Gastrocnemius medialis (tissue), 4 donors: ENCODE data around the gene ERVW-1.

Experiments
- POLR2A ChIP-seq, 2 donors: fragments of 450-650 bp; IDR thresholded peaks; one replicate each; pipeline ENCODE4 v1.6.1; 2017; ENCODE audit warnings: antibody characterized with exemption in 2 of 2, mild to moderate bottlenecking in 2 of 2, moderate library complexity in 2 of 2
- TF ChIP-seq, protein P1 (sequence below), 5 experiments: fragments of 450-650 bp in 3 of 5; fragments of 200-600 bp in 2 of 5; sonication (generic) in 2 of 5; IDR thresholded peaks in 4 of 5; conservative IDR thresholded peaks in 1 of 5; 1 replicate in 4 of 5; 2 replicates in 1 of 5; pipeline ENCODE4 v1.5.1; 2016 to 2019; ENCODE audit warnings: antibody characterized with exemption in 5 of 5, mild to moderate bottlenecking in 3 of 5, moderate library complexity in 3 of 5

DNA sequence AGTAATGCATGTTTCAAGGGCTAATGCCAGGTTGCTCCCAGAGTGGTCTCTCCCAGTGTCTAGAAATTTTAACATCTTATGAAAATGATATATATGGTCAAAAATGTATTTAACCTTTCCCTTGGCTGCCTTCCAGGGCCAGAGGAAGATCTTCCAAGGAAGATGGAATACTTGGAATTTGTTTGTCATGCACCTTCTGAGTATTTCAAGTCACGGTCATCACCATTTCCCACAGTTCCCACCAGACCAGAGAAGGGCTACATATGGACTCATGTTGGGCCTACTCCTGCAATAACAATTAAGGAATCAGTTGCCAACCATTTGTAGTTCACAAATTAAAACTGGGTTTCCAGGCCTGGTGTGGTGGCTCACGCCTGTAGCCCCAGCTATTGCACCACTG is 21.5 kb downstream of the ERVW-1 start:
- TF ChIP-seq, protein P1, sequence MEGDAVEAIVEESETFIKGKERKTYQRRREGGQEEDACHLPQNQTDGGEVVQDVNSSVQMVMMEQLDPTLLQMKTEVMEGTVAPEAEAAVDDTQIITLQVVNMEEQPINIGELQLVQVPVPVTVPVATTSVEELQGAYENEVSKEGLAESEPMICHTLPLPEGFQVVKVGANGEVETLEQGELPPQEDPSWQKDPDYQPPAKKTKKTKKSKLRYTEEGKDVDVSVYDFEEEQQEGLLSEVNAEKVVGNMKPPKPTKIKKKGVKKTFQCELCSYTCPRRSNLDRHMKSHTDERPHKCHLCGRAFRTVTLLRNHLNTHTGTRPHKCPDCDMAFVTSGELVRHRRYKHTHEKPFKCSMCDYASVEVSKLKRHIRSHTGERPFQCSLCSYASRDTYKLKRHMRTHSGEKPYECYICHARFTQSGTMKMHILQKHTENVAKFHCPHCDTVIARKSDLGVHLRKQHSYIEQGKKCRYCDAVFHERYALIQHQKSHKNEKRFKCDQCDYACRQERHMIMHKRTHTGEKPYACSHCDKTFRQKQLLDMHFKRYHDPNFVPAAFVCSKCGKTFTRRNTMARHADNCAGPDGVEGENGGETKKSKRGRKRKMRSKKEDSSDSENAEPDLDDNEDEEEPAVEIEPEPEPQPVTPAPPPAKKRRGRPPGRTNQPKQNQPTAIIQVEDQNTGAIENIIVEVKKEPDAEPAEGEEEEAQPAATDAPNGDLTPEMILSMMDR (IDR thresholded peaks at IDR 0.05 in 4 of 5, conservative IDR thresholded peaks at IDR 0.05 in 1 of 5): no peak
- TF ChIP-seq POLR2A (IDR thresholded peaks at IDR 0.05): no peak
